Measurements from ENCODE around the gene MRPL39. TPM values are rescaled to one million over a fixed set of nuclear protein-coding genes. Genes with fewer than 3 reads are reported as not detected.
"Not testable (repeated sequence)": the region's sequence is repeated elsewhere in the genome, so short reads cannot be mapped to it uniquely, and the experiment has no call there.

The MRPL39 gene
- total RNA-seq (2014; rRNA removed), result 34.6 and 35.0 TPM in 2 replicates
- 26.8 TPM for polyA plus RNA-seq (2012)

DNA sequence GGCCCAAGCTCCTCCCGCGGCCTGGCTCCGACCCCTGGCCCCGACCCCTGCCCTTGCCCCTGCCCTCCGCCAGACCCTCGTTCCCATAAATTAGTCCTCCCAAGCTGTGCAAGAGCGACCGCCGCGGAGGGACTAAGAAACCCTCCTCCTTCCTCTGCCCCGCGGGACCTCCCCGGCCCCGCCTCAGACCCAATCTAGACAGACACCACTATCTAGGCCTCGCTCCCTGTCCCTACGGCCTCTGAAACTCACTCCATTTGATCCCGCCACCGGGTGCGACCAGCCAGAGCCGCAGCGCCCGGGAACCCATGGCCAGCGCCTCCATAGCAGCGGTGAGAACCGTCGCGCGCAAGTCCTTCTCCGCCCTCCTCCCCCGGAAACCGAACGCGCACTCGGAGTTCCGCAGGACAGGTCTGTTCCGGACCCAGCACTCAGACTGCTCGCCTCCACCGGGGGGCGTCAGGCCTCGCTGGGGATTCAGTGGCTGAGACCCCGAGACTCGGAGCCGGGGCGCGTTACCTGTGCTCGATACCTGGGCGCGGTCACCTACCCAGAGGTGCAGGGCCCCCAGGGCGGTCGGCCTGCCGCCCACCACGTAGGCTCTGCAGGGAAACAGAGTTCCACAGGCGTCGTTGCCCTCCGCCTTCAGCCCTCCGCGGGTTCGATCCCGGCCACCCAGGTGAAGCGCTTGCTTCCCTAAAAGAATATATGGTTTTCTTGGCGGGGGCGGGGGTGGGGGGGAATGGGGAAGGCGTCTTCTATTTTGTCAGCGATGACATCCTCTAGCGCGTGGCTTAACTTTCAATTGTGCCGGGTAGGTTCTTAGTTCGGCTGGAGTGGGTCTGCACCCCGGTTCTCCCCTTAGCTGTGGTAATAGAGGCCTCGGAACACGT, at the start of gene MRPL39:
MRPL39 (minus strand) TSS at position 331 of the 893 bp plus-strand sequence; CDS start at position 325, 6 bp downstream.
- DNase-seq (ENCODE audit: low read depth), result peak; percentile 86

- DNase-seq (ENCODE audit: low read depth), result no peak
These were observed 49.1 kb upstream of the MRPL39 start for GRCh38 chr21:25656412-25656811.

GRCh38 chr21:25649146-25649545, 41.9 kb upstream of the MRPL39 start:
- DNase-seq (ENCODE audit: low read depth), result no peak

- no peak for DNase-seq (ENCODE audit: low read depth)
These were observed 40.4 kb upstream of the MRPL39 start for GRCh38 chr21:25647647-25648046.

DNA sequence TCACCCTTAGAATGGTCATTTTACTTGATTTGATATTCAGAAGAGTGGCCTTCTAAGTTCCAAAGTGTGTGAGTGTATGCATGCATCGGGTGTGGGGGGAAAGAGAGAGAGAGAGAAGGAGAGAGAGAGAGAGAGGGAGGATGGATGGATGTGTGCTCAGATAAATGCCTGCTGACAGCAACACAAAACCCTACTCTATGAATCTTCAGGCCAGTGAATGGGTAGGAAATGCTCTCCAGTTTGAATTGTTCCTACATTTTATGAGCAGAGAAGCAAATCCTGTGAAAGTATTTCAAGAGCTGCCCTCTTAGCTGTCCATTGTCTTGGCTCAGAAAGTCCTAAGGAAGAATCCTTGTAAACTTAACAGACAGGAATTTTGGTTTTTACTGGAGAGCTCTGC, 39.2 kb upstream of the MRPL39 start:
- no peak for DNase-seq (ENCODE audit: low read depth)

DNA sequence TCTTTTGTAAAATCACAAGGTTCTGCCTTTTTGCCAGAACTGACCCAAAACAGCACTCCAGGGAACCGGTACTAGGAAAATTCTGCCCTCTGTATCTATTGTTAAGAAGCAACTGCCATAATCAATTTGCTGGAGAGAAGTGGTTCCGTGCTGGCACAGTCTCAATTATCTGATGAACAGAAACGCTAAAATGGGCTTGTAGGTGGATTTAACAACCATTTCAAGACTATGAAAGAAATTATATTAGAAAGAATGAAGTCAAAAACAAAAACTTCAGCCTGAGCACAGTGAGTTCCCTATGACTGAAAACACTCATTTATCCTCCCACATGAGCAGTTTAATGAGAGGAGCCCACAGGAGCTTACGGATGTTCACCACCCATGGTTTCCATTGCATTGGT, 36.2 kb upstream of the MRPL39 start:
- DNase-seq (ENCODE audit: low read depth), result no peak

GRCh38 chr21:25640943-25641292, 33.6 kb upstream of the MRPL39 start:
- DNase-seq (ENCODE audit: low read depth), result no peak

GRCh38 chr21:25640202-25640942, 33.1 kb upstream of the MRPL39 start:
- peak; percentile 30 for DNase-seq (ENCODE audit: low read depth)

DNA sequence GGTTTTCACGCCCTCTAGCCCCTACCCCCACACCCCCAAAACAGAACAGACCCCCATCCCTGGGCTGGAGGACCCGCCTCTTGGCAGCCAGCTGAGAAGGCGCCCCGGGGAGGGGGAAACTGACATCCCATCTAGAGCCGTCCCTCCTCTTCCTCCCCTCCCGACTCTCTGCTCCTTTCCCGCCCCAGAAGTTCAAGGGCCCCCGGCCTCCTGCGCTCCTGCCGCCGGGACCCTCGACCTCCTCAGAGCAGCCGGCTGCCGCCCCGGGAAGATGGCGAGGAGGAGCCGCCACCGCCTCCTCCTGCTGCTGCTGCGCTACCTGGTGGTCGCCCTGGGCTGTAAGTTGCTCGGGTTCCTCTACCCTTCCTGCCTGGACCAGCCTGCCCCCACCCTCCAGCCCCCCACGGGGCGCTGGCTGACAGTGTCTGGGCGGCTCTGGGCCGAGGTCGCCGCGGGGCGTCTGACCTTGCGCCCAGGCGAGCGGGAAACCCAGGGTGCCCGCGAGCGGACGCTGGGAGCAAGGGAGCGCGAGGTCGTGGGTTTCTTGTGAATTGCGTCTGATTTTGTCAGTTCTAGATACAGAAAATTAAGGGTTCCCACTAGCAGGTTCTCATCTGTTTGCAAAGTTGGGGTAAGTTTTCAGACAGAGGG, 32.4 kb upstream of the MRPL39 start:
- peak; percentile 38 for DNase-seq (ENCODE audit: low read depth)

DNA sequence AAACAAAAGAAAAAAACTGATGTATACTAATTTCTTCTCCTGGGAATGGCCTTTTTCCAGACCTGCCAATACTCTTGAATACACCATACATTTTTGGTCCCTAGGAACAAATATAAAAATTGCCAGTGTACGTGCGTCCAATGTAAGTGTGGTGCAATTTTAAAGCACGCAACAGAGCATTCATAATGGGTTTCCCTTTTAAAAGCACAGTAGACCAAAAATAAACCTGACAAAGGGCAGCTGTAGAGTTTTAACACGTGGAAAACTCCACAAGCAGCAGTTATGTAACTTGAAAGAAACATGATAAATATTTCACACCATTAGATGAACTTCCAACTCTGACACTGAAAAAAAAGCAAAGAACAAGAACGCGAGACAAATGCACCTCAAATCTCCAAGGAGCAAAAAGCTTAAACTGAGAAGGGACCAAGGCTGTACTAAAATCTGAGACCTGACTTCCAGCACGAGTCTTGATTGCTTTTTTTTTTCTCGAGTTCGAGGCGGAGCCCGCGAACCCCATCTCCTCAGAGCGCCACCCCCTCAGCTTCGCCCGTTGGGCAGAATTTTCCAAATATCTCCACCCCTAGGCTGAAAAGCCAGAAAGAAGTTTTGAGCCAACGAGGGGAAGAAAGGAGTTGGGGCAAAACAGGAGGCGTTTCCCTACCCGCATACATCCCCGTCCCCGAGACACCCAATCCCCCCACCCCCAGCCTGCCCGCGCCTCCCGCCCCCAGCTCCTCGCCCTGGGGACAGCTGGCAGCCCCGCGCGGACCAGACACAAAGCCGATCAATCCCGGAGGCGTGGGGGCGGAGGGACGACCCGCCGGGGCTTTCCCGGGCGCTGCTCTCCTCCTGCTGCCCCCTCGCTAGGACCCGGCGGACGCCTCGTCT, 31.6 kb upstream of the MRPL39 start, which contains the start of gene JAM2:
JAM2 (plus strand) TSS at position 599 of the 891 bp plus-strand sequence. CDS start 564 bp downstream, outside the sequence.
- DNase-seq (ENCODE audit: low read depth), result peak; percentile 74

- DNase-seq (ENCODE audit: low read depth), result peak; percentile 39
These were observed 30.8 kb upstream of the MRPL39 start for GRCh38 chr21:25637851-25638659.

DNA sequence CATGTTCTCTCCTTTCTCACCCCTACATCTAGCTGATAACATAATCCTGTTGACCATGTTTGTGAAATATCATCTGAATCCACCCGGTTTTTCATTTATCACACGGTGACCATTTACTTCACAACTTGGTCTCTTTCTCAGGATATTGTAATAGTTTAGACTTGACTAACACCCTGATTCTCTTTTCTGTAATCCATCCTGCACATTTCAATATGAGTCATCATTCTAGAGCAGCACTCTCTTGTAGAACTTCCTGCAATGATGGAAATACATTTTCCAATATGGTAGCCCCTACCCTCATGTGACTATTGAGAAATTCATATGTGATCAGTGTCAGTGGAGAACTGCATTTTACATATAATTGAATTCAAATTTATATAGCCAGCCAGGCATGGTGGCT, 29.4 kb upstream of the MRPL39 start:
- peak; percentile 55 for DNase-seq (ENCODE audit: low read depth)

- no peak for DNase-seq (ENCODE audit: low read depth)
These were observed 28.0 kb upstream of the MRPL39 start for GRCh38 chr21:25635310-25635709.

DNA sequence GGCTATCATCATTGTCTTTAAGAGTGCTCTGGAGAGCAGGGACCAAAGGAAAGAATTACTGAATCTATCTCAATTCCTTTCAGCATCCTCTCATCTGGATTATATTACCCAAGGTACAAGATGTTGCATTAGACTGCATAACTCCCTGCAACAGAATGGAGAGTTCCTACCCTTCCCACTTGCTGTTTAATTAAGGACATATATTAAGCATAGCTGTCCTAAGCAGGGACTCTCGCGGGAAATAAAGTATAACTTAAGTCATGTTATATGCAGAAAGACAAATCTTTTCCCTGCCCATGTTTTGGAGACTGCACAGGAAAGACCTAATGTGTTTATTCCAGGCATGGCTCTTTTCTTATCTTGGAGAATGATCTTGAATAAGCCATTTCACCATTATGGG, 25.0 kb upstream of the MRPL39 start:
- DNase-seq (ENCODE audit: low read depth), result no peak

DNA sequence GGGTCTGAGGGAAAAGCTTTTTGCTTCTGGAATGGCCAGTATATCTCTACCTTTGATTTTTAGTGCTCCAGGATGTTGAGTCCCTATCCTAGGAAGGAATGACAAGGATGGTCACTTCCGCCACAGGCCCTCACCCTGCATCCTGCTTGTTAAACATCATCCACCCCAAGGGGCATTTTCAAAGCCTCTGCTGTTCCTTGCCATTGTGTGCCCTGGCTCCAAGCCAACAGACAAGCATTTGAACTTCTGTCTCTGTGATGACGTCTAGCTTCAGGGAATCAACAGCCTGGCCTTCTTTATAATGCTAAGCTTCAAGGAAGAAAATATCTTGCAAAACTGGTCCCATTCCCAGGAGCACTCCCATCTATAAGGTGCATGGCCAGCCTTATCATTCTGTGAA, 19.5 kb upstream of the MRPL39 start:
- DNase-seq (ENCODE audit: low read depth), result no peak

- not testable (repeated sequence) for DNase-seq (ENCODE audit: low read depth)
These were observed 18.7 kb upstream of the MRPL39 start for GRCh38 chr21:25625776-25626555.

DNA sequence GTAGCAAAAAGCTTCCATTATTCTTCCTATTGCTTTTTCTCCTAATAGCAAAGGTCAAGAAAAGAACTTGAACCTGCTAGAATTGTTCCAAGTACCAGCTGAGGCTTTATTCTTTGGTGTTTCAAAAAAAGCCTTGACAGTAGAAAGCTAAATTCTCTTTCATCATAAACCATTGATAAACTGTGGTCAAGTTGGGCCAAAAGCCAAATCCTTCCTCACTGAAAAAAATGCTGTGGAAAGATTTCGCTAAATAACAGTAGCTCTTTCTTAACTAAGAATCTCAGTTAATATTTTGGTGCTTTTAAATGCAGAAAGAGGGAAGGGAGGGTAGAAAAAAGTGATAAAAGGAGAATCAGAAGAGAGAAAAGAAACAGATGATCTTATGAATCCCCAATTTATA, 17.8 kb upstream of the MRPL39 start:
- DNase-seq (ENCODE audit: low read depth), result no peak

DNA sequence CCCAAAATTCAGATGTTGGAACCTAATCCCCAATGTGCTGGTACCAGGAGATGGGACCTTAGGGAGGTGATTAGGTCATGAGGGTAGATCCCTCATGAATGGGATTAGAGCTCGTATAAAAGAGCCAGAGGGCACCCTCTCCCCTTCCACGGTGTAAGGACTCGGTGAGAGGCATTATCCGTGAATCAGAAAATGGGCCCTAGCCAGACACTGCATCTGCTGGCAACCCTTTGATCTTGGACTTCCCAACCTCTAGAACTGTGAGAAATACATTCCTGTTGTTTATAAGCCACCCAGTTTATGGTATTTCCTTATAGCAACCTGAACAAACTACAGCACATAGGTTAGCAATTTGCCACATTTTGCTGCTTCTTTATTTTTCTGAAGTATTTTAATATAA, 17.2 kb upstream of the MRPL39 start:
- no peak for DNase-seq (ENCODE audit: low read depth)

DNA sequence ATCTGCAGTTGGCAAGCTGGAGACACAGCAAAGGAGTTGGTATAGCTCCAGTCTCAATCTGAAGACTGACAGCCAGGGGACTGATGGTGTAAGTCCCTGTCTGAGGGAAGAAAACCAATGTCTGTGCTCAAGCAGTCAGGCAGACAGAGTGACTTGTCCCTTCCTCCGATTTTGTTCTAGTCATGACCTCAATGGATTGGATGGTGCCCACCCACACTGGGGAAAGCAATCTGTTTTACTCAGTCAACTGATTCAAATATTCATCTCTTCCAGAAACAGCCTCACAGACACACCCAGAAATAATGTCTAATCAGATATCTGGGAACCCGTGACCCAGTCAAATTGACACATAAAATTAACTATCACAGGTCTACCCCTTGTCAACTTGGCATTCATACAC, 11.9 kb upstream of the MRPL39 start:
- no peak for DNase-seq (ENCODE audit: low read depth)
